ENCODE results near the gene MPP1.
A peak's percentile ranks its signal among the peaks of the same experiment; 100 is the strongest.

Gene MPP1

DNA sequence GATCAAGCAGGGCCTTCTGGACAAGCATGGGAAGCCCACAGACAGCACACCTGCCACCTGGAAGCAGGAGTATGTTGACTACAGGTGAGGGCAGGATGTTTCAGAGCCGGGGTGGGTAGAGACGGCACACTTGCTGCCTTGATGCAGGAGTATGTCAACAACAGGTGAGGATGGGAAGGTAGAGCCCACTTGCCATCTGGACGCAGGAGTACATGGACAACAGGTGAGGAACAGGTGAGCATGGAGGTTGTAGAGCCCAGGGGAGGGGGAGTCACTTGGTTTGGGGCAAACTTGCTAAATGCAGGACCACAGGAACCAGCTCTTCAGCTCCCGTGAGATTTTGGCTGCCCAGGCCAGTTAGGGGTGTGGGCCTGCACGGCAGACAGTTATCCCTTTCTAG is 30.7 kb downstream of the MPP1 start:
- no peak for DNase-seq

DNA sequence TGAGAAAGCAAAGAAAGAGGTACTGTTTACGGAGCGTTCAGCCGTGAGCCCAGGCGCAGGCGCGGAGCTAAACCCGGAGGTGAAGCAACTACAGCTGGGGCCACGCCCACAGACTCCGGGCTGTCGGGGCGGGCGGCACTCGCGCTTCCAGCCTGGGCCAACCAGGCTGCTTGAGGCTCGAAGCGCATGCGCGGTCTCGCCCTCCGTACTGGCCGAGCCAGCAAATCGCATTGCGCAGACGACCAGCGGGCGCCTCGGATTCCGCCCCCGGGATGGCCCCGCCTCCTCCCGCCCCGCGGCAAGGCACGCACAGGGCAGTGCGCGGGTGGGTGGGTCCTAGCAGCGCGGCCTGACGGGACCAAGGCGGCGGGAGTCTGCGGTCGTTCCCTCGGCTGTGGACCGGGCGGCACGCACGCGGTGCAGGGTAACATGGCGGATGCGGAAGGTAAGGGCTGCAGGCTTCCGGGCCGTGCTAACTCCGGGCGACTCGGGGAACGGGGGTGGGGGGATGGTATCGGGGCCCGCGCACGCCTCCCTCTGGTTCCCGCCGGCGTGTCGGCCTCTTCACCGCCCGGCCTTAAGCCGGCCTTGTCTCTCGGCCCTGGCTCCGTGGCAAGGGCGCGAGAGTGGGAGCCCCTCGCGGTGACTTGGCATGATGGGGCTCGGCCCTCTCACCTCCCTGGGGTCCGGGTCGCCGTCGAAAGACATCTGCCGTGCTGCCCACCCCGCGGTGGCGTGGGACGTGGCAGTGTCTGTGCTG is 42.6 kb downstream of the MPP1 start, which contains the start of gene DKC1:
TSS of gene DKC1 (plus strand) at position 328 of the 760 bp plus-strand sequence. CDS start at position 430, 102 bp downstream.
- peak; percentile 97 for DNase-seq

DNA sequence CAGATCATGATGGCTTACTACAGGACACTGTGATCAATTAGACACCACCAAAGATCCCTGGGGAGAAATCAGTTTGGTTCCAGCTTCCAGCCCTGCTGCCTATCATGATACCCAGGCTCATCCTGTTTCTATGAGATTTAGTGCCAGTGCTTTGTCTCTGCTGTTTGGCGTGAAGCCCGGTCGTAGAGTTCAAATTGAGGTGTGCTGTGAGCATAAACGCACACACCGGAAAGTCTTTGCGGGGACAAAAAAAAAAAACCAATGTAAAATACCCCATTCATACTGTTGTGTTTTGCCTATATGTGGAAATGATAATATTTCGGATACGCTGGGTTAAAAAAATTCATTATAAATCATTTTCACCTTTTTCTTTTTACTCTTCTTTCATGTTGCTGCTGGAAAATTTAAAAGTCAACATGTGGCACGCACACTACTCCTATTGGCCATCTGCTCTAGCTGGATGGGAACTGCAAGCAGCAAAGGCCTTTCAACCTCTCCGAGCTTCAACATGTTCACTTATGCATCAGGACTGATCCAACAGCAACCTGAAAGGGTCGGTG is 43.2 kb downstream of the MPP1 start:
- DNase-seq, result no peak

DNA sequence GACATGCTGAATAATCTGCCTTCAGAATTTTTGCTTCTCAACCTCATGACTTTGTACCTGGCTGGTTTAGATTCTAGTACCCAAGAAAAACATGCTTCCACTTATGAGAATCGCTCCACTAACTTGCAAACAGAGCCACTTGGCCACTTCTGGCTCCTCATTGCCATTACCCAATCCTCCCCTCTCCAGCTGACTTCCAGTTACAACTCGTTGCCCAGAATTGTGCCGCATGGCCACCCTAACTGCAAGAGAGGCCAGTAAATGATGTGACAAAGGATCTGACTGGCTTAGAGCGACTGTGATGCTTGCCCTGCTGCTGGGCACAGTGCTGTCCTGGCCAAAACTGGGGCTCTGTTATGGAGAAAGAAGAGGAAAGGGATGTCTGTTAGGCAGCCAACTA is 46.6 kb downstream of the MPP1 start:
- DNase-seq, result no peak

DNA sequence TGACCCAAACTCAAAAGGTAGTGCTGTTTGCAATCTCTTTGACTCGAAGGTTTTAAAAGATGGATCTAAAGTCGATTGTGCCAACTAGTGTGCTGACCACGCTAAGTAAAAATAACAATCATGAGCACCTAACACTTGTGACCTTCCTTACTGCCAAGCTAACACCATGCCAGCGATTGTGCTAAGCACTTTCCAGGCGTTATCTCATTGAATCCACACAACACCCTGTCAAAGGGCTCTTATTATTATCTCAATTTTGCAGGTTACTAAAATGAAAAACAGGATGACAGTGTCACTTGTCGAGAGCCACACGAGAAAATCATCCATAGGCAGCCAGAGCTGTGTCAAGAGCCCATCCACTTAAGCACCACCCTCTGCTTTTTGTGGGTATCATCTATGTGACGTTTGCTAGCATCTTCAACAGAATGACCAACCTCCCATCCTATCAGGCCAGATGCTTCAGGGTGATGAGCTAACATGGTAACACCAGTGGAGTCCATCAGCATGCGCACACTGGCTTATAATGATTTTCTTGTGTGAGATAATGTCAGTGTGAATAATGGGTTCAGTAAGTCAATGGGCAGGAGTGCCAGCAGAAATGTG is 53.5 kb downstream of the MPP1 start:
- DNase-seq, result no peak

DNA sequence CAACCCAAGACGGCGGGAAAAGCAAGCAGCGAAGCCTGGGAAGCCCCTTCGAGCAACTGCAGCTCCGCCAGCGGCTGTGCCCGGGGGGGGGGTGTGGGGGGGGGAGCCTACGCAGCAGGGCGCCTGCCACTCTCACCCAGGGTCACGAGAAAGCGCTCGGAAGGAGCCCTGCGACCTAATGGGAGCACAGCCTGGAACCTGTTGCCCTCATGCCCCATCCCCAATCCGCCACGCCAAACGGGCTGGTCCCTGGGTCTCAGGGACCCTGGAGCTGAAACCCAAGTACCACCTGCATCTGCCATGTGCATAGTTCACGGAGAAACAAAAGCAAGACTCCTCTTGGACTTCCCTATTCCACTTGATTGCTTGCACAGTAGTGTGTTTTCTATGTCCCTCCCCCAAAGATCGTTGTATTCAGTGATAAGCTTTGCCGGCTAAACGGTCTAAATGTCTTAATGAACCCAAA is 54.0 kb downstream of the MPP1 start:
- no peak for DNase-seq

- peak; percentile 39 for DNase-seq
Measured at GRCh38 chrX:154750301-154751202, 54.7 kb downstream of the MPP1 start, which contains the start of gene GAB3. Gene GAB3, minus strand, starts transcription at chrX:154751077. Its CDS starts 52 bp downstream, at chrX:154751025.

GRCh38 chrX:154749856-154750255 is 55.4 kb downstream of the MPP1 start:
- DNase-seq, result no peak

DNA sequence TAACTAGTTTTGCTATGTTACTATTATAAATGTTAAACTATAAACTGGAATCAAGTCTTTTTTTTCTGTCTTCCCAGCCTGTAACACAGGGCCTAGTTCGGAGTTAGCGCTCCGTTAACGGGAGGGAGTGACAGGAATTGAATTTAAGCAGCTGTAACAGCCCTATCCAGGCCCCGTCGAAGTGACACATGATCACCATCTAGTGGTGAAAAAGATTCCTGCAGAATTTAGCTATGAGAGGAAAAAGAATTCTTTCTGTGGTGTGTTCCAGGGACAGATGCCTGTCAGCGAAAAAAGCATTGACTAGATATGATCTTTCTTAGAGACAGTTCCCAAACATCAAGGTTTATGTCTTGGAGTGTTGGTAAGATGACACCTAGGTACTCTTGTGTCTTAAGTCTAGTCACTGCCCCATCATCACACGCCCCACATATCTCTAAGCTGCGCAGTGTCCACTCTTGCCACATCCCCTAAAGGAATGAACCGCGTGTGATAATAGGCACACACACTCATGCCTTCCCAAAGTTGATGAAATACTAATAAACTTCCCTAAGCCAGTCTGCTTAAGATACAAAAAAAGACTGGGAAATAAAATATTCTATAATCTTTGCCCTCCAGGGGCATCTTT is 56.5 kb downstream of the MPP1 start:
- DNase-seq, result peak; percentile 42

DNA sequence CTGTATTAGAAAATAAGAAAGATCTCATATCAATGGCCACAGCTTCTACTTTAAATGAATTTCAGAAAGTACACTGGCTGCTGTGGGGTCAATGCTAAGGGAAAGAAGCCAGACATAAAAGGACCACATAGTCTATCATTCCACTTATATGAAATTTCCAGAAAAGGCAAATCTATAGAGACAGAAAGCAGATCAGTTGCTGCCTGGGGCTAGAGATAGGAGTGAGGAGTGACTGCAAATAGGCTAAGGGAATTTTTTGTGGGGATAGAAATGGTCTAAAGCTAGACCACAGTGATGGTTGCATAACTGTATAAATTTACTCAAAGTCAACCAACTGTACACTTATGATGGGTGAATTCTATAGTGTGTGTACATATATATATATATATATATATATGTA is 62.7 kb downstream of the MPP1 start:
- no peak for DNase-seq

- no peak for DNase-seq
Measured at GRCh38 chrX:154739952-154740465, 65.3 kb downstream of the MPP1 start.

GRCh38 chrX:154738011-154738738 is 67.1 kb downstream of the MPP1 start:
- DNase-seq, result peak; percentile 42

- no peak for DNase-seq
Measured at GRCh38 chrX:154737136-154737535, 68.1 kb downstream of the MPP1 start.

GRCh38 chrX:154735695-154736393 is 69.4 kb downstream of the MPP1 start:
- no peak for DNase-seq

DNA sequence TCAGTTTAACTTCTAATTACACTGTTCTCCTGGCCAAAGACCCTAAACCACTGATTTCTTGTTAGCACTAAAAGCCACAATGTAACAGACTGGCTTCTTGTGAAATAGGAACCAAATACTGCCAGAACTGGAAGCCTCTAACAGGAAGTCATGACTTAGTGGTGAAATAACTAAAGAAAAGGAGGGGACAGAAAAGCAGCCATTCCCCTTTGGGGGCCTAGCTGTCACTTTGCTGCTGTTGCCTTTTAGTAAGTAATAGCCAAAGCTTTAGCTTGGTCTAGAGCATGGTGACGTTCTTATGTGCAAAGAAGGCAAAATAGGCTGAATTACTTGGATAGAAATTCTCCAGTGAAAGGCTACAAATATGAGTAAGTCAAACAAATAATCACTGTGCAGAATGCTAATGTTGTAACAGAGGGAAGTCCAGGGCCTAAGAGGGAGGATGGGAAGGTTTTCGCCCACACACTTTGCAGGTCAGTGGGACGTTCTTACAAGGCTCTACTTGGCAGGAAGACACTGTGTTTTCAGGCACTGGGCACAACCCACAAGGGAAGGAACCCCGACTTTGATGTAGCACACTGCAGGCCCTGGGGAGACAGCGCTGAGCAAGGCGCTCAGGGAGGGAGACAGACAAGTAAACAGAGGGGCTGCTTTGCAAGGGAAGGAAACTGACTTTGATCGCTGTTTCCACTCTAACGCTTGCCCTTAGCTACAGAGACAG is 71.1 kb downstream of the MPP1 start:
- DNase-seq, result peak; percentile 46

GRCh38 chrX:154733066-154733425 is 72.2 kb downstream of the MPP1 start:
- no peak for DNase-seq

DNA sequence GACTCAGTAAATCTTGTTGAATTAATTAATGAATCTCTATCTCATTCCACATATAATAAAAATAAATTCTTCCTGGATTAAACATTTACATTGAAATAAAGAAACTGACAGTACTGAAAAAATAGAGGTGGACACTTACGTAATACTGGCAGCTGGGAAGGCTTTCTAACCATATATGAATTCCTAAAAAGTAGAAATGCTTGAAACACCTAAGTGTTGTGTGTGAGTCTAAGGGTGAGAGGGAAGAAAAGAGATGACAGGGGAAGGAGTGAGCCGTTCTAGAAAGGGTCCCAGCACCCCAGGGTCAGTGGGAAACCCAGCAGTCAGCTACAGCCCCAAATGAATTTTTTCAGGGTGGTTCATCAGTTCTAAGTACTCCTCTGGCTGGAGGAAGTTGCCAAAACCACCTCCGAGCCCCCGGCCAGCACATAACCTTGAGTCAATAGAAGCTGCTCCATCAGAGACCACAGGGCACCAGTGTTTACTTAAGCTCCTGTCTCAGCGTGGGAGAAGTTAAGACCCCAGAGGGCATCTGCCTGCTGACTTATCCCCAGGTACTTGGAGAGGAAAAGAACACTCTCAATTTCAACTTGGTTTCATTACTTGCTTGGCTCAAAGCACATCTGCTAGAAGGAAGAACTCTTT is 72.7 kb downstream of the MPP1 start:
- no peak for DNase-seq

- no peak for DNase-seq
Measured at GRCh38 chrX:154731881-154732280, 73.4 kb downstream of the MPP1 start.

DNA sequence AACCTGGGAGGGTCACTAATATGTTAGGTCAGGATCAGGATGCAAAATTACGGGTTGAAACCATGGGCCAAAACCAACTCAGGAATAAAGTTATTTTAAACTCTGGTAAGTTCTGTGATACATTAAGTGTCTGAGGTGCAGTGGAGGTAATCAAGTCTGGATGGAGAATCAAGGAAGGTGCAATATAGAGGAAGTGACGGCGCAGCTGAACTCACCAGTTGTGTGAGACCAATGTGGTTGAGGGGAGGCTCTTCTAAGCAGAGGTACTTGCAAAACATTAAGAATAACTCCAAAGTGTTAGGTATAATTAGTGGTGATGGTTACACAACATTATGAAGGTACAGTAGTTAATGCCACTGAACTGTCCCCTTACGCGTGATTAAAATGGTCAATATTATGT is 74.1 kb downstream of the MPP1 start:
- DNase-seq, result peak; percentile 17
